Thyroid gland (tissue), 4 donors: ENCODE results near the gene PASK. TPM values are rescaled to one million over a fixed set of nuclear protein-coding genes. Genes with fewer than 3 reads are reported as not detected.

Experiments
- DNase-seq, 2 donors: peaks; one replicate each; pipeline ENCODE4 v3.0.0-alpha.2; 2019
- H3K27ac ChIP-seq, 3 donors: fragments of 200-600 bp; sonication (generic); 1 replicate in 2 of 3; 2 replicates in 1 of 3; pipeline ENCODE4 v1.5.1; 2016 to 2019; ENCODE audit warnings: mild to moderate bottlenecking in 1 of 3, moderate library complexity in 1 of 3
- H3K27me3 ChIP-seq: fragments of 200-600 bp; sonication (generic); one replicate; pipeline ENCODE4 v1.5.1; 2019
- H3K36me3 ChIP-seq, 2 donors: fragments of 200-600 bp; sonication (generic); one replicate each; pipeline ENCODE4 v1.5.1; 2016 to 2019
- H3K4me1 ChIP-seq, 2 donors: fragments of 200-600 bp; sonication (generic); one replicate each; pipeline ENCODE4 v1.5.1; 2017 to 2019
- H3K4me3 ChIP-seq, 3 donors: fragments of 200-600 bp; sonication (generic); replicated peaks in 1 of 3; 1 replicate in 2 of 3; 2 replicates in 1 of 3; pipeline ENCODE4 v1.5.1; 2016; ENCODE audit warnings: mild to moderate bottlenecking in 1 of 3
- H3K9me3 ChIP-seq: fragments of 200-600 bp; sonication (generic); one replicate; pipeline ENCODE4 v1.5.1; 2017
- CTCF ChIP-seq, 6 experiments: fragments of 200-600 bp in 3 of 6; fragments of 450-650 bp in 3 of 6; sonication (generic) in 3 of 6; IDR thresholded peaks; one replicate each; pipeline ENCODE4 v1.5.1; 2016 to 2019; ENCODE audit warnings: antibody characterized with exemption in 6 of 6, mild to moderate bottlenecking in 2 of 6, inconsistent platforms in 1 of 6, moderate library complexity in 1 of 6
- POLR2A ChIP-seq, 2 donors: fragments of 450-650 bp; IDR thresholded peaks; one replicate each; pipeline ENCODE4 v1.6.1; 2017; ENCODE audit warnings: antibody characterized with exemption in 2 of 2, mild to moderate bottlenecking in 2 of 2, moderate library complexity in 1 of 2
- WGBS, 2 donors: methylation state at CpG; one replicate each; pipeline ENCODE4 v1.1.5; 2017; 5-methylcytosine and 5-hydroxymethylcytosine counted together
- intact Hi-C: fragments of 100-400 bp; cut with DNase I; formaldehyde crosslinking; loops from one replicate; pipeline ENCODE4 v1.15.1; 2023
- total RNA-seq, 4 donors: library from RNA; depleted of rRNA; stranded (reverse); fragments of >200 nt; gene quantifications; one replicate each; pipeline ENCODE4 v1.2.3, GENCODE V29; 2016

Gene PASK
- total RNA-seq, 4 donors from 2014 or later: 7.0 to 29.4 (median 20.8) TPM

- no peak for DNase-seq
- intact Hi-C loops: no loop called here
- Histone ChIP-seq H3K9me3 (no peaks in the 10 kb centered on the region), H3K36me3 (no peaks in the 10 kb centered on the region), H3K4me1 (no peaks in the 10 kb centered on the region), H3K27ac (no peak overlapping the region), H3K27me3 (no peaks in the 10 kb centered on the region), H3K4me3 (no peak overlapping the region)
- WGBS, 2 donors: 91 to 97% methylated on average over 12 to 28 of the region's 32 CpGs
- TF ChIP-seq CTCF (IDR thresholded peaks at IDR 0.05): no peak
- no peak for TF ChIP-seq POLR2A (IDR thresholded peaks at IDR 0.05)
Measured at GRCh38 chr2:241189093-241189855, 40.0 kb upstream of the PASK start.

- no peak for DNase-seq
- no peak for TF ChIP-seq CTCF (IDR thresholded peaks at IDR 0.05)
- no peak for TF ChIP-seq POLR2A (IDR thresholded peaks at IDR 0.05)
- no peaks in the 10 kb centered on the region for H3K9me3 ChIP-seq
- no peaks in the 10 kb centered on the region for H3K36me3 ChIP-seq
- no peak within 1 kb of the TSS for H3K27ac ChIP-seq
- whole genome bisulfite sequencing, 2 donors: 60 to 73% methylated on average over 4 to 13 of the region's 21 CpGs
- no peaks in the 10 kb centered on the region for H3K4me1 ChIP-seq
- intact Hi-C loops: no loop called here
- no peaks in the 10 kb centered on the region for H3K27me3 ChIP-seq
- no peak within 1 kb of the TSS for H3K4me3 ChIP-seq
Measured at GRCh38 chr2:241188361-241189092, 39.3 kb upstream of the PASK start, which contains the start of gene ANO7. TSS of gene ANO7 (plus strand) at chr2:241188677. CDS start at chr2:241190064, 1,387 bp downstream.

DNA sequence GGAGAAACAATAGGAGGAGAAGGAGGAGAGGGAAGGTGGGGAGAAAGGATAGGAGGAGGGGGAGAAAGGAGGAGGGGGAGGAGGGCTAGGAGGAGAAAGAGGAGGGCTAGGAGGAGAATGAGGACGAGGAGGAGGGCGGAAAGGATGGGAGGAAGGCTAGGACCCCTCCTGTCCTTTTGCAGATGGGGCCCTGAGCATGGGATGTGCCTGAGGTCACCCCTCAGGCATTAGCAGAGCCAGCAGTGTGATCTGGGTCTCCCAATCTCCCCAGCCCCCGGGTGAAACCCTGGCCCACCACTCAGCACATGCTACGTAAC, 38.6 kb upstream of the PASK start:
- Histone ChIP-seq H3K36me3 (peaks cover 0 to 6% of the 10 kb centered on the region in 2 donors), H3K4me3 (no peak overlapping the region), H3K27me3 (no peaks in the 10 kb centered on the region), H3K9me3 (no peaks in the 10 kb centered on the region), H3K27ac (no peak overlapping the region), H3K4me1 (no peaks in the 10 kb centered on the region)
- no peak for DNase-seq
- TF ChIP-seq CTCF (IDR thresholded peaks at IDR 0.05): no peak
- WGBS, 2 donors: 50 to 57% methylated on average over 3 to 4 of the region's 4 CpGs
- intact Hi-C loops: no loop called here

GRCh38 chr2:241187101-241187917, 38.0 kb upstream of the PASK start:
- DNase-seq: no peak
- Histone ChIP-seq H3K36me3 (peaks cover 0 to 6% of the 10 kb centered on the region in 2 donors), H3K4me1 (no peaks in the 10 kb centered on the region), H3K27ac (no peak overlapping the region), H3K27me3 (no peaks in the 10 kb centered on the region), H3K9me3 (no peaks in the 10 kb centered on the region), H3K4me3 (no peak overlapping the region)
- WGBS, 2 donors: 54 to 68% methylated on average over 10 to 13 of the region's 14 CpGs
- TF ChIP-seq CTCF (IDR thresholded peaks at IDR 0.05) (no peak), POLR2A (IDR thresholded peaks at IDR 0.05) (no peak)
- intact Hi-C loops: no loop called here
